Keratinocyte (primary cell): Measurements from ENCODE around the gene FBXL17.

Experiments used
- CTCF ChIP-seq, 3 experiments: IDR thresholded peaks in 1 of 3; conservative IDR thresholded peaks in 1 of 3; optimal IDR thresholded peaks in 1 of 3; 2 replicates in 2 of 3; 3 replicates in 1 of 3; pipeline versions ENCODE3 to v1.5.1; 2011; ENCODE audit warnings: low read length in 3 of 3, mild to moderate bottlenecking in 3 of 3, moderate library complexity in 2 of 3, control low read depth in 1 of 3, inconsistent platforms in 1 of 3; ENCODE audit not compliant: insufficient read depth in 2 of 3; ENCODE audit errors: extremely low read depth in 1 of 3
- EZH2 ChIP-seq: IDR thresholded peaks from one replicate; pipeline ENCODE4 v1.6.1; 2012; ENCODE audit warnings: inconsistent platforms, mild to moderate bottlenecking, low read length, moderate library complexity

GRCh38 chr5:108171759-108172158, 210.1 kb downstream of the FBXL17 start:
- no peak for TF ChIP-seq CTCF (optimal IDR thresholded peaks at IDR 0.05 in 1 of 3, IDR thresholded peaks at IDR 0.05 in 1 of 3, conservative IDR thresholded peaks at IDR 0.05 in 1 of 3; ENCODE audit: extremely low read depth in 1 of 3, insufficient read depth in 2 of 3, low read length in 3 of 3)
- TF ChIP-seq EZH2: no peak
